GM12878 (cell line): ENCODE measurements around the gene CAT. TPM values are rescaled to one million over a fixed set of nuclear protein-coding genes. Genes with fewer than 3 reads are reported as not detected.

Experiments
- ATAC-seq: fragments of 200-7000 bp; cut with Tn5 transposase; 3 replicates; pipeline ENCODE4 v1.9.1; 2020; ENCODE audit warnings: mild to moderate bottlenecking, moderate library complexity
- BruUV-seq: library from RNA; stranded (reverse); fragments of 400-500 nt; replicated peaks from 2 replicates; lab custom pipeline; 2021; lab: Mats Ljungman, UMichigan
- CTCF ChIA-PET: fragments of 300-600 bp; sonication (Branson Sonifier 250); formaldehyde crosslinking; extraction: SDS; loops from one replicate; lab custom pipeline; 2021; ENCODE audit warnings: inconsistent platforms; lab: Yijun Ruan, JAX
- POLR2A ChIA-PET: fragments of 350-600 bp; formaldehyde crosslinking; extraction: SDS; loops from one replicate; lab custom pipeline; 2021; ENCODE audit warnings: inconsistent platforms; lab: Charles Lee
- RAD21 ChIA-PET: fragments of 300-600 bp; sonication (Branson Sonifier 250); formaldehyde crosslinking; loops from one replicate; lab custom pipeline; 2023; ENCODE audit warnings: antibody characterized with exemption; ENCODE audit not compliant: unreplicated experiment; lab: Charles Lee
- SMC1A ChIA-PET: fragments of 300-600 bp; sonication (Branson Sonifier 250); formaldehyde crosslinking; loops from one replicate; lab custom pipeline; 2023; ENCODE audit not compliant: unreplicated experiment, uncharacterized antibody; lab: Charles Lee
- DNase-seq: peaks from one replicate; pipeline ENCODE4 v3.0.0-alpha.2; 2011; ENCODE audit warnings: low read depth, low spot score
- FAIRE-seq: peaks from 3 replicates; lab custom pipeline; 2011; peaks lifted over from hg19 to GRCh38; lab: Jason Lieb, UNC
- H2AFZ ChIP-seq: 2 replicates; pipeline ENCODE4 v1.6.0; 2011; ENCODE audit warnings: low read depth, low read length, control low read depth; ENCODE audit not compliant: control insufficient read depth
- H3K27ac ChIP-seq: 2 replicates; pipeline ENCODE4 v1.5.1; 2011; ENCODE audit warnings: control low read depth; ENCODE audit not compliant: control insufficient read depth, insufficient read depth
- H3K27me3 ChIP-seq, 2 experiments: replicated peaks in 1 of 2; 2 replicates each; pipeline versions ENCODE4 v1.6.0 to v1.6.1; 2011; ENCODE audit warnings: low read length in 1 of 2; ENCODE audit not compliant: control insufficient read depth in 2 of 2, insufficient read depth in 2 of 2
- H3K36me3 ChIP-seq, 2 experiments: 2 replicates each; pipeline ENCODE4 v1.5.1; 2011; ENCODE audit warnings: low read length in 1 of 2; ENCODE audit not compliant: control insufficient read depth in 2 of 2, insufficient read depth in 2 of 2
- H3K4me1 ChIP-seq: 2 replicates; pipeline ENCODE4 v1.6.1; 2011; ENCODE audit warnings: mild to moderate bottlenecking, low read length, moderate library complexity, mixed read lengths; ENCODE audit not compliant: control insufficient read depth, insufficient read depth
- H3K4me2 ChIP-seq: 2 replicates; pipeline ENCODE4 v1.6.0; 2011; ENCODE audit warnings: control low read depth; ENCODE audit not compliant: control insufficient read depth, insufficient read depth
- H3K4me3 ChIP-seq: fragments of 200-600 bp; sonication (generic); 2 replicates; pipeline ENCODE4 v1.5.1; 2016
- H3K79me2 ChIP-seq: 2 replicates; pipeline ENCODE4 v1.6.0; 2011; ENCODE audit warnings: low read length; ENCODE audit not compliant: control insufficient read depth, insufficient read depth
- H3K9ac ChIP-seq: 2 replicates; pipeline ENCODE4 v1.8.0; 2011; ENCODE audit warnings: low read length, control low read depth, mixed read lengths; ENCODE audit not compliant: control insufficient read depth, insufficient read depth
- H3K9me3 ChIP-seq: replicated peaks from 3 replicates; pipeline ENCODE4 v1.5.1; 2011; ENCODE audit warnings: mild to moderate bottlenecking, low read length; ENCODE audit not compliant: control insufficient read depth, insufficient read depth
- H4K20me1 ChIP-seq: 2 replicates; pipeline ENCODE4 v1.6.0; 2011; ENCODE audit not compliant: control insufficient read depth, insufficient read depth
- CHD4 ChIP-seq: fragments of 200-600 bp; sonication (generic); IDR thresholded peaks from 2 replicates; pipeline ENCODE4 v1.6.1; 2016; ENCODE audit warnings: mild to moderate bottlenecking
- CREM ChIP-seq: IDR thresholded peaks from 2 replicates; pipeline ENCODE4 v1.6.1; 2014; ENCODE audit warnings: antibody characterized with exemption, low read depth
- EP300 ChIP-seq, 2 experiments: fragments of 150-350 bp in 1 of 2; IDR thresholded peaks; 2 replicates each; pipeline ENCODE4 v1.6.1; 2011 to 2012; ENCODE audit warnings: low read depth in 2 of 2, low read length in 2 of 2, borderline replicate concordance in 1 of 2, improper control_type of control experiment in 1 of 2, inconsistent platforms in 1 of 2; ENCODE audit not compliant: control insufficient read depth in 1 of 2
- HCFC1 ChIP-seq: fragments of 150-350 bp; IDR thresholded peaks from 2 replicates; pipeline ENCODE4 v1.6.1; 2014; ENCODE audit warnings: low read length
- KLF5 ChIP-seq: fragments of 450-650 bp; IDR thresholded peaks from 2 replicates; pipeline ENCODE4 v1.6.1; 2014; ENCODE audit warnings: mild to moderate bottlenecking; ENCODE audit not compliant: partially characterized antibody
- LARP7 ChIP-seq: fragments of 450-650 bp; IDR thresholded peaks from 2 replicates; pipeline ENCODE4 v1.6.1; 2017; ENCODE audit warnings: mild to moderate bottlenecking
- MEF2B ChIP-seq: fragments of 450-650 bp; IDR thresholded peaks from 2 replicates; pipeline ENCODE4 v1.6.1; 2018; ENCODE audit warnings: mild to moderate bottlenecking, moderate library complexity; ENCODE audit not compliant: partially characterized antibody, poor library complexity, severe bottlenecking
- MTA2 ChIP-seq: fragments of 450-650 bp; IDR thresholded peaks from 2 replicates; pipeline ENCODE4 v1.6.1; 2016; ENCODE audit warnings: low read depth, mild to moderate bottlenecking, moderate library complexity
- NFYB ChIP-seq: IDR thresholded peaks from 2 replicates; pipeline ENCODE4 v1.6.1; 2011; ENCODE audit warnings: low read depth, mild to moderate bottlenecking, low read length, improper control_type of control experiment, moderate library complexity; ENCODE audit not compliant: insufficient read depth
- POLR2AphosphoS2 ChIP-seq: IDR thresholded peaks from 2 replicates; pipeline ENCODE4 v1.6.1; 2011; ENCODE audit warnings: low read depth, mild to moderate bottlenecking, low read length, improper control_type of control experiment, moderate library complexity
- ZNF217 ChIP-seq: fragments of 450-650 bp; IDR thresholded peaks from 2 replicates; pipeline ENCODE4 v1.6.1; 2017; ENCODE audit warnings: antibody characterized with exemption, mild to moderate bottlenecking
- ZNF24 ChIP-seq: fragments of 450-650 bp; IDR thresholded peaks from 2 replicates; pipeline ENCODE4 v1.6.1; 2017; ENCODE audit warnings: antibody characterized with exemption, mild to moderate bottlenecking
- ZNF622 ChIP-seq: fragments of 450-650 bp; IDR thresholded peaks from 2 replicates; pipeline ENCODE4 v1.6.1; 2017; ENCODE audit warnings: mild to moderate bottlenecking, inconsistent platforms
- WGBS: methylation state at CpG from one replicate; pipeline ENCODE4 v1.1.6; 2016; ENCODE audit warnings: low lambda C conversion rate; ENCODE audit not compliant: insufficient replicate concordance, insufficient coverage; ENCODE audit errors: missing lambda C conversion rate; 5-methylcytosine and 5-hydroxymethylcytosine counted together
- in situ Hi-C: fragments of 300-500 bp; cut with MboI; formaldehyde crosslinking; loops from 9 replicates; pipeline ENCODE4 v1.14.3; 2018; ENCODE audit warnings: mixed read lengths
- intact Hi-C: fragments of 100-400 bp; cut with micrococcal nuclease; formaldehyde crosslinking; loops from one replicate; pipeline ENCODE4 v1.14.2; 2022; ENCODE audit not compliant: unreplicated experiment
- polyA plus RNA-seq, 11 experiments: library from polyadenylated mRNA; depleted of rRNA in 4 of 11; unstranded in 6 of 11; stranded (reverse) in 5 of 11; fragments of >200 nt; fragmentation: Nextera tagmentation in 4 of 11; fragmentation: Illumina TruSeq in 1 of 11; extraction: Ambion mirVana in 4 of 11; extraction: Trizol in 1 of 11; gene quantifications; 1 replicate in 1 of 11; 2 replicates in 10 of 11; pipeline versions ENCODE4 v1.2.1 to v1.2.3, GENCODE V29; 2011 to 2016; ENCODE audit warnings: inconsistent platforms in 2 of 11, missing spikeins in 2 of 11, low read depth in 1 of 11
- total RNA-seq, 4 experiments: library from RNA; depleted of rRNA in 3 of 4; stranded (reverse); fragments of >200 nt in 3 of 4; fragmentation: Illumina TruSeq in 1 of 4; extraction: Trizol in 1 of 4; gene quantifications; 2 replicates each; pipeline versions ENCODE4 v1.2.1 to v1.2.3, GENCODE V29; 2013 to 2021
- TF ChIP-seq, protein P1 (sequence below): fragments of 450-650 bp; IDR thresholded peaks from 2 replicates; pipeline ENCODE4 v1.6.1; 2018; ENCODE audit warnings: borderline replicate concordance, mild to moderate bottlenecking; ENCODE audit not compliant: partially characterized antibody

CAT gene
- total and polyA plus RNA-seq, 10 of the 15 experiments (the other 5 are each of a cell fraction or from before 2014, with no cell fraction given) = 22.4 to 71.3 (median 33.6) TPM

DNA sequence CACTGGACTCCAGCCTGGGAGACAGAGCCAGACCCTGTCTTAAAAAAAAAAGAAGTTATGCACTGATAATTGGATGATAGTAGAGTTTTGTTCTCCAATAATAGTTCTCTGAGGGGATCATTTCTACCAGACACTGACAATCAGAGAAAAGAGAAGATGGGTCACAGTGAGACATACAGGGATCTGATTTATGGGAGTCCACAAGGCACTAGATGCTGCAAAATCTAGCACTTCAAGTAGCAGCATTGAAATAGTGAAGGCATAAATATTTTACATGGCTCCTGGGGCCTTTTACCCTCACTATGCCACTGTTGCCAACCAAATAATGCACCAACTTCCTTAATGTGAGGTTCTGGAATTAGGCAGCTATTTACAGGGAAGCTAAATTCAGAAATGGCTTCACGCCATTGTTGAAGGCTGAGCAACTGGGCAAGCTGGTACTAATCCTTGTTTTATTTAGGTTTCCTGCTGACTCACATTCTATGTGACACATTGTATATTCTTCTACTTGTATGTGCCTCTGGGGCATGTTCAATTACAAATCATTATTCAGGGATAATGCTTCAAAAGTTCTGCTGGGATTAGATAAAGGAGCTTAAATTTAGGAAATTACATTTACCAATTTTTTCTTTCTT lies 42.7 kb upstream of the CAT start:
- BruUV-seq = no TSS peak
- no peaks in the 10 kb centered on the region for H3K4me1 ChIP-seq
- no peaks in the 10 kb centered on the region for H3K27me3 ChIP-seq
- H3K27ac ChIP-seq = no peak overlapping the region
- no peak overlapping the region for H2AFZ ChIP-seq
- no peak overlapping the region for H3K4me3 ChIP-seq
- no peaks in the 10 kb centered on the region for H3K36me3 ChIP-seq
- CTCF ChIA-PET = interaction anchor here (0.6 kb wide), 1 partner anchor 67 kb away, joined by 3 read pairs; no protein-coding TSS in a partner anchor
- POLR2A ChIA-PET = no interaction called here
- H3K9me3 ChIP-seq = no peaks in the 10 kb centered on the region; the same call in 1 of the 3 replicates
- SMC1A ChIA-PET = interaction anchor here (1.0 kb wide), 1 partner anchor 14 kb away, joined by 3 read pairs; no protein-coding TSS in a partner anchor
- TF ChIP-seq MTA2 = no peak
- TF ChIP-seq, protein P1, sequence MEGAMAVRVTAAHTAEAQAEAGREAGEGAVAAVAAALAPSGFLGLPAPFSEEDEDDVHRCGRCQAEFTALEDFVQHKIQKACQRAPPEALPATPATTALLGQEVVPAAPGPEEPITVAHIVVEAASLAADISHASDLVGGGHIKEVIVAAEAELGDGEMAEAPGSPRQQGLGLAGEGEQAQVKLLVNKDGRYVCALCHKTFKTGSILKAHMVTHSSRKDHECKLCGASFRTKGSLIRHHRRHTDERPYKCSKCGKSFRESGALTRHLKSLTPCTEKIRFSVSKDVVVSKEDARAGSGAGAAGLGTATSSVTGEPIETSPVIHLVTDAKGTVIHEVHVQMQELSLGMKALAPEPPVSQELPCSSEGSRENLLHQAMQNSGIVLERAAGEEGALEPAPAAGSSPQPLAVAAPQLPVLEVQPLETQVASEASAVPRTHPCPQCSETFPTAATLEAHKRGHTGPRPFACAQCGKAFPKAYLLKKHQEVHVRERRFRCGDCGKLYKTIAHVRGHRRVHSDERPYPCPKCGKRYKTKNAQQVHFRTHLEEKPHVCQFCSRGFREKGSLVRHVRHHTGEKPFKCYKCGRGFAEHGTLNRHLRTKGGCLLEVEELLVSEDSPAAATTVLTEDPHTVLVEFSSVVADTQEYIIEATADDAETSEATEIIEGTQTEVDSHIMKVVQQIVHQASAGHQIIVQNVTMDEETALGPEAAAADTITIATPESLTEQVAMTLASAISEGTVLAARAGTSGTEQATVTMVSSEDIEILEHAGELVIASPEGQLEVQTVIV = no peak
- no peak for TF ChIP-seq MEF2B
- TF ChIP-seq CREM = no peak
- TF ChIP-seq HCFC1 = no peak
- TF ChIP-seq ZNF217 = no peak
- TF ChIP-seq LARP7 = no peak
- TF ChIP-seq EP300 (IDR thresholded peaks at IDR 0.05; ENCODE audit: borderline replicate concordance in 1 of 2, control insufficient read depth in 1 of 2, low read depth in 2 of 2, low read length in 2 of 2) = no peak
- no peak for TF ChIP-seq POLR2AphosphoS2
- no peak for TF ChIP-seq NFYB
- no peak for TF ChIP-seq KLF5
- TF ChIP-seq ZNF24 = no peak
- no peak for TF ChIP-seq ZNF622
- TF ChIP-seq CHD4 = no peak
- DNase-seq (no peak), ATAC-seq (no peak), FAIRE-seq (no peak)
- RAD21 ChIA-PET = interaction anchor here (1.1 kb wide), 1 partner anchor 222 kb away, joined by 3 read pairs; no protein-coding TSS in a partner anchor
- no peaks in the 10 kb centered on the region for H3K79me2 ChIP-seq
- intact Hi-C loops (no loop called here), in situ Hi-C loops (no loop called here)
- no peak overlapping the region for H3K4me2 ChIP-seq
- no peak overlapping the region for H3K9ac ChIP-seq
- WGBS = 53% methylated on average over 1 of the region's 1 CpG
- no peaks in the 10 kb centered on the region for H4K20me1 ChIP-seq
